Glomerular endothelial cell (primary cell): Measurements from ENCODE around the gene FAM20B. TPM values are rescaled to one million over a fixed set of nuclear protein-coding genes. Genes with fewer than 3 reads are reported as not detected.

Experiments
- total RNA-seq: library from RNA; depleted of rRNA; stranded (reverse); fragments of >200 nt; gene quantifications from 2 replicates; pipeline ENCODE4 v1.2.3, GENCODE V29; 2015

The FAM20B gene
- total RNA-seq, 1 donor from 2014 or later: 24.2 TPM

Other genes with a start within 250 kb of the FAM20B start
- gene ANGPTL1, start 154.8 kb upstream of the FAM20B start, total RNA-seq: not detected in 2 replicates
- gene TOR3A, start 56.2 kb downstream of the FAM20B start, total RNA-seq: 43.7 and 75.8 TPM in 2 replicates
- 55.7 and 101 TPM in 2 replicates for gene ABL2, start 203.8 kb downstream of the FAM20B start, total RNA-seq